GM12878 (cell line): ENCODE measurements around the gene TRAPPC4. TPM values are rescaled to one million over a fixed set of nuclear protein-coding genes. Genes with fewer than 3 reads are reported as not detected.
A peak's percentile ranks its signal among the peaks of the same experiment; 100 is the strongest.
"Not testable (repeated sequence)": the region's sequence is repeated elsewhere in the genome, so short reads cannot be mapped to it uniquely, and the experiment has no call there.

Experiments
- ATAC-seq: fragments of 200-7000 bp; cut with Tn5 transposase; 3 replicates; pipeline ENCODE4 v1.9.1; 2020; ENCODE audit warnings: mild to moderate bottlenecking, moderate library complexity
- BruUV-seq: library from RNA; stranded (reverse); fragments of 400-500 nt; replicated peaks from 2 replicates; lab custom pipeline; 2021; lab: Mats Ljungman, UMichigan
- CTCF ChIA-PET: fragments of 300-600 bp; sonication (Branson Sonifier 250); formaldehyde crosslinking; extraction: SDS; loops from one replicate; lab custom pipeline; 2021; ENCODE audit warnings: inconsistent platforms; lab: Yijun Ruan, JAX
- POLR2A ChIA-PET: fragments of 350-600 bp; formaldehyde crosslinking; extraction: SDS; loops from one replicate; lab custom pipeline; 2021; ENCODE audit warnings: inconsistent platforms; lab: Charles Lee
- RAD21 ChIA-PET: fragments of 300-600 bp; sonication (Branson Sonifier 250); formaldehyde crosslinking; loops from one replicate; lab custom pipeline; 2023; ENCODE audit warnings: antibody characterized with exemption; ENCODE audit not compliant: unreplicated experiment; lab: Charles Lee
- SMC1A ChIA-PET: fragments of 300-600 bp; sonication (Branson Sonifier 250); formaldehyde crosslinking; loops from one replicate; lab custom pipeline; 2023; ENCODE audit not compliant: unreplicated experiment, uncharacterized antibody; lab: Charles Lee
- DNase-seq: peaks from one replicate; pipeline ENCODE4 v3.0.0-alpha.2; 2011; ENCODE audit warnings: low read depth, low spot score
- FAIRE-seq: peaks from 3 replicates; lab custom pipeline; 2011; peaks lifted over from hg19 to GRCh38; lab: Jason Lieb, UNC
- H2AFZ ChIP-seq: 2 replicates; pipeline ENCODE4 v1.6.0; 2011; ENCODE audit warnings: low read depth, low read length, control low read depth; ENCODE audit not compliant: control insufficient read depth
- H3K27ac ChIP-seq: 2 replicates; pipeline ENCODE4 v1.5.1; 2011; ENCODE audit warnings: control low read depth; ENCODE audit not compliant: control insufficient read depth, insufficient read depth
- H3K27me3 ChIP-seq, 2 experiments: replicated peaks in 1 of 2; 2 replicates each; pipeline versions ENCODE4 v1.6.0 to v1.6.1; 2011; ENCODE audit warnings: low read length in 1 of 2; ENCODE audit not compliant: control insufficient read depth in 2 of 2, insufficient read depth in 2 of 2
- H3K36me3 ChIP-seq, 2 experiments: 2 replicates each; pipeline ENCODE4 v1.5.1; 2011; ENCODE audit warnings: low read length in 1 of 2; ENCODE audit not compliant: control insufficient read depth in 2 of 2, insufficient read depth in 2 of 2
- H3K4me1 ChIP-seq: 2 replicates; pipeline ENCODE4 v1.6.1; 2011; ENCODE audit warnings: mild to moderate bottlenecking, low read length, moderate library complexity, mixed read lengths; ENCODE audit not compliant: control insufficient read depth, insufficient read depth
- H3K4me2 ChIP-seq: 2 replicates; pipeline ENCODE4 v1.6.0; 2011; ENCODE audit warnings: control low read depth; ENCODE audit not compliant: control insufficient read depth, insufficient read depth
- H3K4me3 ChIP-seq: fragments of 200-600 bp; sonication (generic); 2 replicates; pipeline ENCODE4 v1.5.1; 2016
- H3K79me2 ChIP-seq: 2 replicates; pipeline ENCODE4 v1.6.0; 2011; ENCODE audit warnings: low read length; ENCODE audit not compliant: control insufficient read depth, insufficient read depth
- H3K9ac ChIP-seq: 2 replicates; pipeline ENCODE4 v1.8.0; 2011; ENCODE audit warnings: low read length, control low read depth, mixed read lengths; ENCODE audit not compliant: control insufficient read depth, insufficient read depth
- H3K9me3 ChIP-seq: replicated peaks from 3 replicates; pipeline ENCODE4 v1.5.1; 2011; ENCODE audit warnings: mild to moderate bottlenecking, low read length; ENCODE audit not compliant: control insufficient read depth, insufficient read depth
- H4K20me1 ChIP-seq: 2 replicates; pipeline ENCODE4 v1.6.0; 2011; ENCODE audit not compliant: control insufficient read depth, insufficient read depth
- EED ChIP-seq: sonication (generic); IDR thresholded peaks from 2 replicates; pipeline ENCODE4 v1.6.1; 2016; ENCODE audit warnings: antibody characterized with exemption, low read depth
- POLR2A ChIP-seq: IDR thresholded peaks from 2 replicates; pipeline ENCODE4 v1.6.1; 2011; ENCODE audit warnings: low read depth, mild to moderate bottlenecking, low read length
- POLR2AphosphoS5 ChIP-seq: IDR thresholded peaks from 2 replicates; pipeline ENCODE4 v1.6.1; 2011; ENCODE audit warnings: mild to moderate bottlenecking, low read length, inconsistent platforms
- ZNF274 ChIP-seq: IDR thresholded peaks from one replicate; pipeline ENCODE4 v1.8.0; 2011; ENCODE audit not compliant: insufficient read length, insufficient read depth
- WGBS: methylation state at CpG from one replicate; pipeline ENCODE4 v1.1.6; 2016; ENCODE audit warnings: low lambda C conversion rate; ENCODE audit not compliant: insufficient replicate concordance, insufficient coverage; ENCODE audit errors: missing lambda C conversion rate; 5-methylcytosine and 5-hydroxymethylcytosine counted together
- in situ Hi-C: fragments of 300-500 bp; cut with MboI; formaldehyde crosslinking; loops from 9 replicates; pipeline ENCODE4 v1.14.3; 2018; ENCODE audit warnings: mixed read lengths
- intact Hi-C: fragments of 100-400 bp; cut with micrococcal nuclease; formaldehyde crosslinking; loops from one replicate; pipeline ENCODE4 v1.14.2; 2022; ENCODE audit not compliant: unreplicated experiment
- polyA plus RNA-seq, 11 experiments: library from polyadenylated mRNA; depleted of rRNA in 4 of 11; unstranded in 6 of 11; stranded (reverse) in 5 of 11; fragments of >200 nt; fragmentation: Nextera tagmentation in 4 of 11; fragmentation: Illumina TruSeq in 1 of 11; extraction: Ambion mirVana in 4 of 11; extraction: Trizol in 1 of 11; gene quantifications; 1 replicate in 1 of 11; 2 replicates in 10 of 11; pipeline versions ENCODE4 v1.2.1 to v1.2.3, GENCODE V29; 2011 to 2016; ENCODE audit warnings: inconsistent platforms in 2 of 11, missing spikeins in 2 of 11, low read depth in 1 of 11
- total RNA-seq, 4 experiments: library from RNA; depleted of rRNA in 3 of 4; stranded (reverse); fragments of >200 nt in 3 of 4; fragmentation: Illumina TruSeq in 1 of 4; extraction: Trizol in 1 of 4; gene quantifications; 2 replicates each; pipeline versions ENCODE4 v1.2.1 to v1.2.3, GENCODE V29; 2013 to 2021
- TF ChIP-seq, protein P1 (sequence below): IDR thresholded peaks from 2 replicates; pipeline ENCODE4 v1.6.1; 2011; ENCODE audit warnings: low read depth, mild to moderate bottlenecking, low read length, moderate library complexity, borderline replicate concordance; ENCODE audit errors: extremely low read depth

Gene TRAPPC4
- total and polyA plus RNA-seq, 10 of the 15 experiments (the other 5 are each of a cell fraction or from before 2014, with no cell fraction given) = 61.6 to 231 (median 98.8) TPM

DNA sequence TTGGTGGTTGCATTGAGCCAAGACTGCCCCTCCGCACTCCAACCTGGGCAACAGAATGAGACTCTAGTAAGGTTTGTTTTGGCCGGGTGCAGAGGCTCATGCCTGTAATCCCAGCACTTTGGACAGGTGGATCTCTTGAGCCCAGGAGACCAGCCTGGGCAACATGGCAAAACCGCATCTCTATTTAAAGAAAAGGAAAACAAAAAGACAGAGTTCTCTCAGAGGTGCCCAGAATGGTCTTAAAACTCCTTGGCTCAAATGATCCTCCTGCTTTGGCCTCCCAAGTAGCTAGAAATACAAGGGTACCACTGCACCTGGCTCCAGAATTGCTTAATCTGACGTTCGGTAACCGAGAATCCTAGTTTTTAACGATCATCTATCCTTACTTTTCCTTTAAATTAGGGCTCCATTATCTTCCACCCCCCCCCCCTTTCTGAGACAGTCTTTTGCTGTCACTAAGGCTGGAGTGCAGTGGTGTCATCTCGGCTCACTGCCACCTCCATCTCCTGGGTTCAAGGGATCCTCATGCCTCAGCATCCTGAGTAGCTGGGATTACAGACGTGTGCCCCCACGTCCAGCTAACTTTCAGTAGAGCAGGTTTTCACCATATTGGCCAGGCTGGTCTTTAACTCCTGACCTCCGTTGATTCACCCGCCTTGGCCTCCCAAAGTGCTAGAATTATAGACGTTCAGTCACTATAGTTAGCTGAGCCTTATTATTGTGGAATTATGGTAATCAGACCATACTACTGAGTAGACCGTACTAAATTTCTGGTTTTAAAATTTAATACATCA, 2.2 kb upstream of the TRAPPC4 start:
- CTCF ChIA-PET = interaction anchor here (0.7 to 2.5 kb wide), 7 partner anchors 19 to 307 kb away, joined by 3 to 8 read pairs (median 3); partner anchors contain the start of gene CBL
- BruUV-seq = no TSS peak
- RAD21 ChIA-PET = interaction anchor here (1.0 kb wide), 1 partner anchor 19 kb away, joined by 3 read pairs; the partner anchor contains the start of gene CENATAC
- ATAC-seq (no peak), FAIRE-seq (no peak), DNase-seq (no peak)
- 67% methylated on average over 14 of the region's 14 CpGs for WGBS
- POLR2A ChIA-PET = interaction anchor here (0.7 to 1.9 kb wide), 9 partner anchors 11 to 106 kb away, joined by 3 to 9 read pairs (median 4); partner anchors contain the start of genes CENATAC and VPS11
- H3K36me3 ChIP-seq = peaks cover 13 to 24% of the 10 kb centered on the region in 2 experiments
- in situ Hi-C loops (no loop called here), intact Hi-C loops (loop anchor here (5.0 kb wide), 1 partner anchor 86 kb away; the partner anchor contains the start of gene DPAGT1)
- H2AFZ ChIP-seq = no peak overlapping the region
- peak overlapping the region; percentile 10; the same call in 1 of the 2 replicates for H3K9ac ChIP-seq
- SMC1A ChIA-PET = interaction anchor here (1.1 to 6.4 kb wide), 3 partner anchors 13 to 18 kb away, joined by 4 to 40 read pairs (median 26); partner anchors contain the start of genes CENATAC and SLC37A4
- TF ChIP-seq, protein P1, sequence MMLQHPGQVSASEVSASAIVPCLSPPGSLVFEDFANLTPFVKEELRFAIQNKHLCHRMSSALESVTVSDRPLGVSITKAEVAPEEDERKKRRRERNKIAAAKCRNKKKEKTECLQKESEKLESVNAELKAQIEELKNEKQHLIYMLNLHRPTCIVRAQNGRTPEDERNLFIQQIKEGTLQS = no peak
- TF ChIP-seq POLR2A (peak; percentile 38), EED (no peak), POLR2AphosphoS5 (0 out of 2 replicates have a peak, but pooled peaks have one; percentile 60), ZNF274 (no peak)
- peaks cover 51% of the 10 kb centered on the region for H3K79me2 ChIP-seq
- H3K27ac ChIP-seq = no peak overlapping the region
- no peaks in the 10 kb centered on the region for H4K20me1 ChIP-seq
- H3K4me3 ChIP-seq = peak overlapping the region; percentile 96
- H3K4me1 ChIP-seq = no peaks in the 10 kb centered on the region; the same call in 1 of the 2 replicates
- no peaks in the 10 kb centered on the region; the same call in 2 of the 3 replicates for H3K9me3 ChIP-seq
- peak overlapping the region; percentile 91 for H3K4me2 ChIP-seq
- H3K27me3 ChIP-seq = no peaks in the 10 kb centered on the region

DNA sequence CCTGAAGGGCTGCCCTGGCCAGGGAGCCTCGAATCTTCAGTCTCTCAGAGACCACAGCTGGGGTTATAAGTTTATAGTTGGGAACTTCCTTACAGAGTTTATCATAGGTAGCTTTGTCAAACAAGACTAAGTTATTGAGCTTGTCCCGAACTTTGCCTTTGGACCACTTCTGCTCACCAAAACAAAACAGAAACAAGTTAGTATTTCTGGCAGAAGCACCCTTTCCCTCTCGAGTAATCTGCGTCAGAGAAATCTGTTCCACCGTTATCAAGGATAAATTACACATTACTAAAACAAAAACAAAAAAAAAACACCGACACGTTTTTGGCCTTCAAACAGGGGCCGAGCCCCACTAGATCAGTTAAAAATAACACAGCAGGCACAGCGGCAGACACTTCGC, 1.2 kb upstream of the TRAPPC4 start:
- H2AFZ ChIP-seq, in situ Hi-C loops, RAD21 ChIA-PET, H4K20me1 ChIP-seq, DNase-seq, H3K27me3 ChIP-seq, BruUV-seq, ATAC-seq, H3K4me1 ChIP-seq, FAIRE-seq, H3K9me3 ChIP-seq: not testable (repeated sequence)
- intact Hi-C loops = loop anchor here (5.0 kb wide), 1 partner anchor 85 kb away; the partner anchor contains the start of gene DPAGT1
- Histone ChIP-seq H3K36me3 (peaks cover 13 to 28% of the 10 kb centered on the region in 2 experiments), H3K4me2 (peak overlapping the region; percentile 91), H3K9ac (peak overlapping the region; percentile 87), H3K79me2 (peaks cover 53% of the 10 kb centered on the region), H3K4me3 (peak overlapping the region; percentile 96), H3K27ac (peak overlapping the region; percentile 82)
- 2% methylated on average over 10 of the region's 10 CpGs for WGBS
- ChIA-PET CTCF (interaction anchor here (1.0 kb wide), 1 partner anchor 189 kb away, joined by 3 read pairs; the partner anchor contains the start of gene CBL), POLR2A (interaction anchor here (0.6 to 2.6 kb wide), 10 partner anchors 10 to 187 kb away, joined by 3 to 13 read pairs (median 4); partner anchors contain the start of genes CENATAC and VPS11), SMC1A (interaction anchor here (1.4 to 6.4 kb wide), 3 partner anchors 12 to 67 kb away, joined by 3 to 40 read pairs (median 26); partner anchors contain the start of genes CENATAC, HMBS and SLC37A4)
